Esophagus muscularis mucosa (tissue), 3 donors: Measurements from ENCODE around the gene BTLA.

Experiments used
- POLR2A ChIP-seq: fragments of 450-650 bp; IDR thresholded peaks from one replicate; pipeline ENCODE4 v1.6.1; 2017; ENCODE audit warnings: antibody characterized with exemption, moderate library complexity, mild to moderate bottlenecking, low read depth
- POLR2AphosphoS5 ChIP-seq, 2 donors: sonication (generic); formaldehyde crosslinking; IDR thresholded peaks; one replicate each; pipeline ENCODE4 v1.6.1; 2017; ENCODE audit warnings: antibody characterized with exemption in 2 of 2
- TF ChIP-seq, protein P1 (sequence below), 3 experiments: fragments of 200-600 bp in 2 of 3; fragments of 450-650 bp in 1 of 3; sonication (generic) in 2 of 3; IDR thresholded peaks; one replicate each; pipeline ENCODE4 v1.5.1; 2017 to 2019; ENCODE audit warnings: antibody characterized with exemption in 3 of 3, mild to moderate bottlenecking in 2 of 3, moderate library complexity in 1 of 3

DNA sequence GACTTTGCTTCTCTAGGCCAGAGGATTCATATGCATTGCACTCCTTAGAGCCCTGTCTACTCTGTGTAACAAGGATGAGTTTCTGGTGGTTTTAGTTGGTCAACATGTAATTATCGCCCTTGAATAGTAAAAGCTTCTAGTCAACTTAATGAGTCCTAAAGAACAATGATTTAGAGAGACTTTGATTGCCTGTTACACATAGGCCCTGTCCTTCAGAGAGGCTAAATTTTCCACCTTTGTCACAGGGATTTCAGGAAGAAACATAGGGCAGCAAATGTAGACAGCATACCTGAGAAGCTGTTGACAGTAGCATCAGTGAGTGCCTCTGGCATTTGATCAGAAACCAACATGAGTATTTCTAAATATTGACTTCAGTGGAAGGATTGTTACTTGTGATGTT lies 7.1 kb downstream of the BTLA start:
- TF ChIP-seq POLR2A (no peak), POLR2AphosphoS5 (IDR thresholded peaks at IDR 0.05) (no peak)
- TF ChIP-seq, protein P1, sequence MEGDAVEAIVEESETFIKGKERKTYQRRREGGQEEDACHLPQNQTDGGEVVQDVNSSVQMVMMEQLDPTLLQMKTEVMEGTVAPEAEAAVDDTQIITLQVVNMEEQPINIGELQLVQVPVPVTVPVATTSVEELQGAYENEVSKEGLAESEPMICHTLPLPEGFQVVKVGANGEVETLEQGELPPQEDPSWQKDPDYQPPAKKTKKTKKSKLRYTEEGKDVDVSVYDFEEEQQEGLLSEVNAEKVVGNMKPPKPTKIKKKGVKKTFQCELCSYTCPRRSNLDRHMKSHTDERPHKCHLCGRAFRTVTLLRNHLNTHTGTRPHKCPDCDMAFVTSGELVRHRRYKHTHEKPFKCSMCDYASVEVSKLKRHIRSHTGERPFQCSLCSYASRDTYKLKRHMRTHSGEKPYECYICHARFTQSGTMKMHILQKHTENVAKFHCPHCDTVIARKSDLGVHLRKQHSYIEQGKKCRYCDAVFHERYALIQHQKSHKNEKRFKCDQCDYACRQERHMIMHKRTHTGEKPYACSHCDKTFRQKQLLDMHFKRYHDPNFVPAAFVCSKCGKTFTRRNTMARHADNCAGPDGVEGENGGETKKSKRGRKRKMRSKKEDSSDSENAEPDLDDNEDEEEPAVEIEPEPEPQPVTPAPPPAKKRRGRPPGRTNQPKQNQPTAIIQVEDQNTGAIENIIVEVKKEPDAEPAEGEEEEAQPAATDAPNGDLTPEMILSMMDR (IDR thresholded peaks at IDR 0.05): no peak
